ENCODE data around the gene F13A1.

Gene F13A1

DNA sequence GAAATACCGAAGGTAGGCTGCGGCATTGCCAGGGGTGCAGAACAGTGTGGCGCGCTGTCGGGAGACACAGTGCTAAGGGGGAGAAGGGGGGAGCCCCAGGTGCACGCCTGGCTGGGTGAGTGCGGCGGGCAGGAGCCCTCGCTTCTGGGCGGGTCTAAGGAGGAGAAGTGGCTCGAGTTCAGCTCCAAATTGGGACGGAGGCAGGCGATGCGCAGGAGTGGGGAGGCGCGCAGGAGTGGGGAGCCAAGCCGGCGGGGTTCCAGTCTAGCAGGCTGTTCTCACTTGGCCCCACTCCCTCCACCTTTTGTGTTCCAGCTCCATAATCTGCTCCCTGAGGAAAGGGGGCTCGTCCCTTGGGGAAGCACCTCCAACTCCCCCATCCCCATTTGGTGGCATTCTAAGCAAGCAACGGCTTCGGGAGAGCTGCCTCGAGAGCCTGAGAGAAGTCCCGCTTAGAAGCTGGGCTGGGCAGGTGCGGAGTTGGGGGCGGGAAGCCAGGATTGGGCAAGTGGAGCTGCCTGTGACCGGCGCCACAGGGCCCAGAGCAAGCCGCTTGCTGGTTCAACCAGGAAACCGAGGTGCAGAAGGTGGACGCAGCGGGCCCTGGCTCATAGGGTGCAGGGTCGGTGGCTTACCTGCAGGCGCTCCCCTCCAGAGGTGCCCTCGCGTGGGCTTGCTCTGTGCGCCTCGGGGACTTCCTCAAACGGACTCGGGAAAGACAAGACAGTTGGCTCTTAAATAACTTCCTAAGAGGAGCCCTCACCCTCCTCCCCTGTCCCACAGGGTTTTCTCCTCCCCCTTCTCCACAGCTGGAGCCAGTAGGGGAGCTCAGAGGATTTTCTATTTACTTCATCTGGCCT, at the start of gene F13A1:
Gene F13A1 (minus strand): TSS at position 711 of the 860 bp plus-strand sequence. CDS start 1,998 bp downstream, outside the sequence.
- no peak for DNase-seq (ENCODE audit: low read depth in 3 of 3)

DNA sequence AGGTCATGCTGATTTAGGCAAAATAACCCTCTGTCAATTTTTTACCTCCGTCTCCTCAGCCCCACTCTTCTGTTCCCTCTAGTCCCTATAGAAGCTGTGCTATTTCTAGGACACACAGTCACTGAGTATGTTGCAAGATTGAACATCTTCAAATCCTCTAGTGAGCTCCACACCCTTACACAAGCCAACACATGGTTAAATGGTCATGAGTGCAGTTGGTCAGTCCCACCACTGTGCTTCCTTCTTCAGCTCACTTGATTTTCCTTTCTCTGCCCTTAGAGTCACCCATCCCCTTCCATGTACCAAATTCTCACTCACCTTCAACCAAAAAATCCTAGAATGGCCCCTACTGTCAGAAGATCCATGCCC, 48.2 kb upstream of the F13A1 start:
- no peak for DNase-seq (ENCODE audit: low read depth in 3 of 3)

- DNase-seq (ENCODE audit: low read depth in 3 of 3): no peak
Observed at GRCh38 chr6:6368040-6368683, 47.7 kb upstream of the F13A1 start.

GRCh38 chr6:6366803-6367202, 46.3 kb upstream of the F13A1 start:
- no peak for DNase-seq (ENCODE audit: low read depth in 3 of 3)

DNA sequence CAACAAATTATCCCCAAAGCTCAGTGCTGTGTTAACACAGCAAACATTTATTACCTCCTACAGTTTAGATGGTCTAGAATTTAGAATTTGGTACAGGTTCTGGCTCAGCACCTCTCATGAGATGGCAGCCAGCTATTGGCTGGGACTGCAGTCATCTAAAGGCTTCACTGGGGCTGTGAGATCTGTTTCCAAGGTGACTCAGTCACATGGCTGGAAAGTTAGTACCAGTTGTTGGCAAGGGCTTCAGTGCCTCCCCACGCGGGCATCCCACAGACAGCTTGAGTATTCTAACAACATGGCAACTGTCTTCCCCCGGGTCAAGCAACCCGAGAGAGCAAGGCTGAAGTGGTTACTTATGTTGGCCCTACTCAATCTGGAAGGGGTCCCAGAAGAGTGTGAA, 44.8 kb upstream of the F13A1 start:
- DNase-seq (ENCODE audit: low read depth in 3 of 3): no peak

GRCh38 chr6:6362056-6362840, 41.8 kb upstream of the F13A1 start:
- no peak for DNase-seq (ENCODE audit: low read depth in 3 of 3)

GRCh38 chr6:6357530-6357929, 37.1 kb upstream of the F13A1 start:
- no peak for DNase-seq (ENCODE audit: low read depth in 3 of 3)

DNA sequence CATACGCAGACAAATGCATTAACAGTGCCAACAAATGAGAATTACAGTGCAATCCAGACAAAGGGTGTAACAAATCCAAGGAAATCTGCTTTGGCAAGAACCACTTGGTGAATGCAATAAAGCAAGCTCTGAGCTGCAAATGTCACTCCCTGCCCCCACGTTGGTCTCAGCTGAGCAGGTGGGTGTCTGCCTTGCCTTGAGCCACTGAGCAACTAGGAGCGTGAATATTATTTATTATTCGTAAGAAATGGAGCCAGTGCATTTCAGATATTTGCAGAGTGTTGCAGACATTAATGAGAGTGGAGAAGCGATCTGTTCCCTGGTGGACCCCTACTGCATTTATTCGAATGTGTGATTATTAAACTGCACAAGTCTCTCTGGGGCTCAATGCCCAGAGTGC, 36.6 kb upstream of the F13A1 start:
- no peak for DNase-seq (ENCODE audit: low read depth in 3 of 3)

GRCh38 chr6:6352772-6353171, 32.3 kb upstream of the F13A1 start:
- no peak for DNase-seq (ENCODE audit: low read depth in 3 of 3)

DNA sequence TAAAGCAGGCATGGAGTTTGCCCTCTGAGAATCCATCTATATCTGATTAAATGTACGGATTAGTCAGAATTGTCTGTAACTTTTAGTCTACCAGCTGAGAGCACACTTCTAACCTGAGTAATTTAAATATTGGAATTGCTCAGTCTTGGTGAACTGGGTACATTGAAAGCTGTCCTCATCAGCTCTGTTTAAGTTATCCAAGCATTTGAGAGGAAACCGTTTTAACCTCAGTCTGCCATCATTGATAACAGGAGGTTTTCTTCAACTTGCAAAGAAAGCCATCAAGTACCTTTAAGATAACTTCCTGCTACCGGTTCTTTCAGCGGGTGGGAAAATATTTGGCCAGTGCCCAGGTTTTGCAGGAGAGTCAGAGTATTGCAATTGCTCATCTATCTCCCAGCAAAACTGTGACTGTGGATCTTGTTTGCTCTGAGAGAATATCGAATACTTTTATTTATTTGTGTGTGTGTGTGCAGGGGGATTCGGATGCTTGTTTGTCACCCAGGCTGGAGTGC, 31.1 kb upstream of the F13A1 start:
- DNase-seq (ENCODE audit: low read depth in 3 of 3): no peak

DNA sequence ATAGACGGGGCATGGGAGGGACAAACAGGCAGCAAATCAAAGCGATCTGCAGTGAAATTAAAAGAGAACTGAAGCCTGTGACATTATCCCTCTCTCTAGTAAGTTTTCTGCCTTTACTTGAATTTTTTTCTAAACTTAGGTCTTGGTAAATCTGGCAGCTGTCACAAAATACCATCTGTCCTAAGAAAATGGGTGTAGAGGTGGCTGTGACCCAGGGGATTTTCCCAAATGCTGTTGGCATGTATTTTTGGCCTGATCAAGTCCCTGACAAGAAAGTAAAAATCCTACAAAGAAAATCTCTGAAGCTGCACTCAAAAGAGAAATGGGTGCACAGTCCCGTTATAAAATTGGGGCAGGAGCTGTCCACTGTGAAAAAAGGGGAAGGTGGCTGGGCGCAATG, 30.2 kb upstream of the F13A1 start:
- no peak for DNase-seq (ENCODE audit: low read depth in 3 of 3)

DNA sequence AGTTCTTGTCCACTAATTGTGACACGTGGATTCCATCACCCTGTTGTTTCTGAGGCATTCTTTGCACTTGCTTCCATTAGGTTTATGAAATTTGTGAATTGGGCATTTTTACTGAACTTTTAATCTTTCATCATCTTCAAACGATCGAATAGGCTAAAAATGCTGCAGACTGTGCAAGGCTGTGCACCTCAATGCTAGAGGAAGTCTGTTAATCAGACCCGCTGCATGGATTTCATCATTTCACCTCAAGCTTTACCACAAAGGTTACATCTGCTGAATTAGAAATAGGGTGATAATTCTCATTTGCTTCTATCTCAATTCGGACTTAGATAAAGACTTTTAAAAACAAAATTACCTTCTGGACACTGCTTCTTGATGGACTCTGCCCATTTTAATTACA, 27.8 kb upstream of the F13A1 start:
- DNase-seq (ENCODE audit: low read depth in 3 of 3): no peak

- DNase-seq (ENCODE audit: low read depth in 3 of 3): no peak
Observed at GRCh38 chr6:6346427-6347023, 26.1 kb upstream of the F13A1 start.

DNA sequence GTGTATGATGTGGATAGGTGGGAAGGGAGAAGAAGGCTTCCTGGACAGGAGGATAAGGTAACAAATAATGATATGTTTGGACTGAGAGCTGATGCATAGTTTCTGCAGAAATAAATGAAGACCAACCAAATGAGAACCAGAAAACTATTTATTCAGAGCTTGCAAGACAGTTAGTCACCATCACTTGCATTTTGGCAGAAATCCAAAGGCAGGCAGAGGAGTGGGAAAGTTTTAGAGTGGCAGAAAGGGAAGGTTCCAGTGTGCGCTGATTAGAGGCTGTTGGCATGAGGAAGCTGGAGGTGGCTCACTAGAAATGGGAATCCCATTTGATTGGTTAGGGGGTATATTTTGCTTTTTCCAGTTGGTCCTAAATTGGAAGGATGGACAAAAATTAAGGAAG, 13.0 kb upstream of the F13A1 start:
- DNase-seq (ENCODE audit: low read depth in 3 of 3): no peak

GRCh38 chr6:6332811-6333244, 12.4 kb upstream of the F13A1 start:
- DNase-seq (ENCODE audit: low read depth in 3 of 3): no peak

DNA sequence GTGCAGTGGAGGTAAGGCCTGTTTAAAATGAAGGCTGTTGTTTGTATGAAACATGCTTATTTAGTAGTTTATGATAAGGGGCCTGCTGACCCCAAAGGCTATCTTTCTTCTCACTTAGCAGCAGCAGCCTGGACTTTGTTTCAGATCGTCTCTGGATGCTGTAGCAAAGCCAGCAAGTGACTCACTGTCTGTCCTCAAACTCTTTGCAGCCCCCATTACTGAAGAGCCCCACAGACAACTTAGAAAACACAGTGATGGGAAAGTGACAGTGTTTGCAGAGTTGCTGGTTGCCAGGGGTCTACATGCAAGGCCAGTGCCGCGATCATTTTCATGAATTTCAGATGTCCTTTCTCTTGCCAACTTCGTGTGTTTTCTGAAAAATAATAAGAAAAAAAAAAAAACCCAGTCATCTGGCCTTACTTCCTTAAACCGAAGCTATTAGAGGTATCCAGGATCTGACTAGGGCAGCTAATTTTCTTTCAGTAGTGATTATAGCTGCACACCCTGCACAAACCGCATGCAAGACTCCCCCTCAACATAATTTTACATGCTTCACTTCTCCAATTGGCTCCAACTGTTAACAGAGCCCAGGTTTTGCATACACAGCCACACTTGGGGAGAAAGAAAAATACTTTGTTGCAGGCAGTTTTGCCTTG, 11.6 kb upstream of the F13A1 start:
- DNase-seq (ENCODE audit: low read depth in 3 of 3): no peak

GRCh38 chr6:6331393-6331792, 10.9 kb upstream of the F13A1 start:
- no peak for DNase-seq (ENCODE audit: low read depth in 3 of 3)

DNA sequence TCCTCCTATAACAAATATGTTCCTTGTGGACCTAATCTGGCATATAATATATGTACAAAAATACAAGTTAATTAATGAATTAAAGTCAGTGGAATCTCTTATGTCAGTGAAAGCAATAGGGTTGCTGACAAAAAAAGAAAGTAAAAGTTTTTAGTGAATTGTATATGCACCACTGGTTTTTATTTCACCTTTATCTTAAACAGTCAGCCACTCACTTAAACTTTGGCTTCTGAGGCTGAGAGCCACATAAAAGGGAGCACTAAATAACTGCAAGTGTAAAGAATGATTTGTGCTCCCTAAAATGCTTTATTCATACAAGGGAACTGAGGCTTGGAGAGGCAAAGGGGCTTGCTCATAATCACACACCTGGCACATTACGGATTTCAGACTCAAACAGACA, 9.9 kb upstream of the F13A1 start:
- no peak for DNase-seq (ENCODE audit: low read depth in 3 of 3)

DNA sequence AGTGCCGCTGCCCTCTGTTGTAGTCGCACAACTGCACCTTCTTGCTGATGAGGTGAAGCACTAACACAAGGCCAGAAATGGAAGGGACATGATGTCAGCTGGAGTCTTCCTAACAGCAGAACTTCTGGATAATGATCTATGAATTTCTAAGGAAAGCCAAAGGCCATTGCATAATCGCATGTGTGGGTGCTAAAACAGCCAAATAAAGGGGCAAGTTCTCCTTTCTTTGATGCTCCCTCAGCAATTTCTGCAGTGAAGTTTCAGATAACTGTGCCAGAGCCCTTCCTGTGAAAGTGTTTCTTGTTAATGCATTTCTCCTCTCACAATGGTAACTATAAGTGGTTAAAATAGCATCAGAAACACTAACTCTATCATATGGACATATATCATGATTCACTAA, 8.0 kb upstream of the F13A1 start:
- no peak for DNase-seq (ENCODE audit: low read depth in 3 of 3)

- DNase-seq (ENCODE audit: low read depth in 3 of 3): no peak
Observed at GRCh38 chr6:6323352-6323751, 2.9 kb upstream of the F13A1 start.

GRCh38 chr6:6320901-6321300, 439 bp upstream of the F13A1 start:
- DNase-seq (ENCODE audit: low read depth in 3 of 3): no peak

All from stimulated activated CD4-positive, alpha-beta T cell treated with anti-CD3 and anti-CD28 coated beads, TNF-alpha, amount 100 ng/mL, for 48 hours (primary cell).